Left lung (tissue), 10 donors: ENCODE measurements around the gene ADAMTS16. TPM values are rescaled to one million over a fixed set of nuclear protein-coding genes. Genes with fewer than 3 reads are reported as not detected.

Experiments used
- ATAC-seq: fragments of 200-7000 bp; cut with Tn5 transposase; one replicate; pipeline ENCODE4 v1.9.1; 2020; ENCODE audit warnings: moderate library complexity
- DNase-seq, 4 donors: peaks; one replicate each; pipeline ENCODE4 v3.0.0-alpha.2; 2013 to 2020
- H3K27ac ChIP-seq, 2 donors: fragments of 200-600 bp; sonication (generic) in 1 of 2; one replicate each; pipeline versions ENCODE4 v1.5.0 to v1.8.0; 2020 to 2021
- H3K27me3 ChIP-seq, 2 donors: fragments of 200-600 bp; sonication (generic) in 1 of 2; one replicate each; pipeline versions ENCODE4 v1.5.0 to v1.8.0; 2020 to 2021
- H3K36me3 ChIP-seq, 2 donors: fragments of 200-600 bp; sonication (generic) in 1 of 2; one replicate each; pipeline versions ENCODE4 v1.5.0 to v1.8.0; 2020 to 2021
- H3K4me1 ChIP-seq, 2 donors: fragments of 200-600 bp; one replicate each; pipeline ENCODE4 v1.8.0; 2021
- H3K4me3 ChIP-seq, 2 donors: fragments of 200-600 bp; sonication (generic) in 1 of 2; one replicate each; pipeline versions ENCODE4 v1.5.0 to v1.8.0; 2020 to 2021; ENCODE audit warnings: mild to moderate bottlenecking in 1 of 2
- H3K9me3 ChIP-seq, 2 donors: fragments of 200-600 bp; sonication (generic) in 1 of 2; one replicate each; pipeline versions ENCODE4 v1.5.0 to v1.8.0; 2020 to 2021
- intact Hi-C, 2 donors: fragments of 100-400 bp; cut with DNase I; formaldehyde crosslinking; loops; one replicate each; pipeline versions ENCODE4 v1.11.2 to v1.14.2; 2022
- polyA plus RNA-seq, 6 donors: library from polyadenylated mRNA; unstranded; fragments of 120-200 nt; gene quantifications; one replicate each; pipeline ENCODE4 v1.2.1, GENCODE V29; 2013; ENCODE audit not compliant: insufficient read length in 6 of 6
- total RNA-seq, 2 donors: library from RNA; stranded (reverse); fragmentation: NEBNext Ultra II Directional; extraction: Animal tissue kit (Norgen Biotek cat#: 25700); gene quantifications; one replicate each; pipeline ENCODE4 v1.2.1, GENCODE V29; 2021
- TF ChIP-seq, protein P1 (sequence below), 2 donors: fragments of 200-600 bp; sonication (generic) in 1 of 2; IDR thresholded peaks; one replicate each; pipeline versions ENCODE4 v1.5.0 to v1.8.0; 2021; ENCODE audit warnings: antibody characterized with exemption in 2 of 2
- donor health status: DM: no; HTN: yes; CAD: no.
- donor health status: DM: no; HTN: no; CAD: no.

The ADAMTS16 gene
- total and polyA plus RNA-seq, 8 donors: 0.29 to 28.7 (median 1.1) TPM

DNA sequence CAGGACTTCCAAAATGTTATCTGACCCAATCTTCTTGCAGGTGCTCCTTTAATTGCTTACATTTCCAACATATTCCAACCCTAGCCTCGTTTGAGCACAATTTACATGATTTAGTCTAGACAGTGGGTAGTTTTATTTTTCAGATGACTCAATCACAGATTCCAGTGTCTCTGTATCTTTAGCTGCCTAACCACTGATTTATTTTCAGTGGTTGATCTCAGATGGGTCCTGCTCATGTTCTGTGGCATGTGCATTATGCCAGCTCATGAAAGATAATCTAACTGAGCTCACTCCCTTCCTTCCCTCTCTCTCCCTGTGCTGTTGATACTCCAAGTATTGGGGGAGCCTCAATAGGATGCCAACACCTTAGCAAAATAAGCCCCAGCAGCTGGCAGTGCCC is 176.2 kb downstream of the ADAMTS16 start:
- intact Hi-C loops: no loop called here
- Histone ChIP-seq H3K27me3 (no peaks in the 10 kb centered on the region), H3K4me3 (no peak overlapping the region), H3K4me1 (no peaks in the 10 kb centered on the region), H3K36me3 (no peaks in the 10 kb centered on the region), H3K9me3 (peaks cover 0 to 3% of the 10 kb centered on the region in 2 donors), H3K27ac (peak overlapping the region in 1 of 2 donors; percentile 7)
- TF ChIP-seq, protein P1, sequence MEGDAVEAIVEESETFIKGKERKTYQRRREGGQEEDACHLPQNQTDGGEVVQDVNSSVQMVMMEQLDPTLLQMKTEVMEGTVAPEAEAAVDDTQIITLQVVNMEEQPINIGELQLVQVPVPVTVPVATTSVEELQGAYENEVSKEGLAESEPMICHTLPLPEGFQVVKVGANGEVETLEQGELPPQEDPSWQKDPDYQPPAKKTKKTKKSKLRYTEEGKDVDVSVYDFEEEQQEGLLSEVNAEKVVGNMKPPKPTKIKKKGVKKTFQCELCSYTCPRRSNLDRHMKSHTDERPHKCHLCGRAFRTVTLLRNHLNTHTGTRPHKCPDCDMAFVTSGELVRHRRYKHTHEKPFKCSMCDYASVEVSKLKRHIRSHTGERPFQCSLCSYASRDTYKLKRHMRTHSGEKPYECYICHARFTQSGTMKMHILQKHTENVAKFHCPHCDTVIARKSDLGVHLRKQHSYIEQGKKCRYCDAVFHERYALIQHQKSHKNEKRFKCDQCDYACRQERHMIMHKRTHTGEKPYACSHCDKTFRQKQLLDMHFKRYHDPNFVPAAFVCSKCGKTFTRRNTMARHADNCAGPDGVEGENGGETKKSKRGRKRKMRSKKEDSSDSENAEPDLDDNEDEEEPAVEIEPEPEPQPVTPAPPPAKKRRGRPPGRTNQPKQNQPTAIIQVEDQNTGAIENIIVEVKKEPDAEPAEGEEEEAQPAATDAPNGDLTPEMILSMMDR (IDR thresholded peaks at IDR 0.05): no peak
- no peak for DNase-seq
- peak; percentile 26 for ATAC-seq

- ATAC-seq: no peak
- H3K27ac ChIP-seq: no peak overlapping the region
- TF ChIP-seq, protein P1 (IDR thresholded peaks at IDR 0.05): no peak
- H3K4me3 ChIP-seq: no peak overlapping the region
- no peaks in the 10 kb centered on the region for H3K36me3 ChIP-seq
- H3K27me3 ChIP-seq: no peaks in the 10 kb centered on the region
- peaks cover 0 to 3% of the 10 kb centered on the region in 2 donors for H3K9me3 ChIP-seq
- intact Hi-C loops: no loop called here
- no peaks in the 10 kb centered on the region for H3K4me1 ChIP-seq
- no peak for DNase-seq
Observed at GRCh38 chr5:5317976-5318375, 177.8 kb downstream of the ADAMTS16 start.

DNA sequence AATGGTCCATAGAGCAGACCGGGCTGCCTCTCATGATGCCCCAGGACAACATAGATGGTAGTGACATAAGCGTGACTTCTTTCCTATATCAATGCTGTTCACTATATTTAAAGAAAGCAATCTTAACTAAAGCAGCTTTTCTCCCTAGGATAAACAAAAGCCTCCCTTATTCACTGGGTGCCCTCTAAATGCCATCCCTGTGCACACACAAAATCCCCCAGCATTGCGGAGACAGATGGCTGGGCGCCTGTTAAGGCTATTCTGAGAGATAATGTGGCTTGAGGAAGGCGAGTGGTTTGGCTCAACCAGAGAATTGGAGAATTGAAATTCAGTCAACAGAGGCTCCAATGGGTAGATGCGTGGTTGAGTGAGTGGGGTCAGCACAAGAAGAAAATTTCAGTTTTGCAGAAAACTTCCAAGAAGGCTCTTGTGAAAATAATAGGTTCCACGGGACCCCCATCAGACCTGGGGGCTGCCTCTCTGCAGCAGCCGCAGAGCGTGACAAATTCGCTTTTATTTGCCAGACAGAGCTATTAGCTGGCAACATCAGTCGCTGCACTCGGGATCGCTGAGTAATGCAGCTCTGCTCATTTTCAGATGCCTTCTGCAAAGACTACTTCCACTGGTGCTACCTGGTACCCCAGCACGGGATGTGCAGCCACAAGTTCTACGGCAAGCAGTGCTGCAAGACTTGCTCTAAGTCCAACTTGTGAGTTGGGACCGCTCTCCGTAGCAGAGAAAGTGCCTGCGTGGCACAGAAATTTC is 178.5 kb downstream of the ADAMTS16 start:
- DNase-seq (no peak), ATAC-seq (no peak)
- Histone ChIP-seq H3K9me3 (peaks cover 0 to 3% of the 10 kb centered on the region in 2 donors), H3K4me1 (no peaks in the 10 kb centered on the region), H3K27me3 (no peaks in the 10 kb centered on the region), H3K27ac (no peak overlapping the region), H3K36me3 (no peaks in the 10 kb centered on the region), H3K4me3 (no peak overlapping the region)
- TF ChIP-seq, protein P1 (IDR thresholded peaks at IDR 0.05): no peak
- intact Hi-C loops: no loop called here

GRCh38 chr5:5320062-5320805 is 180.1 kb downstream of the ADAMTS16 start:
- no peaks in the 10 kb centered on the region for H3K4me1 ChIP-seq
- no peaks in the 10 kb centered on the region for H3K36me3 ChIP-seq
- H3K27ac ChIP-seq: no peak overlapping the region
- TF ChIP-seq, protein P1 (IDR thresholded peaks at IDR 0.05): no peak
- no peaks in the 10 kb centered on the region for H3K27me3 ChIP-seq
- H3K9me3 ChIP-seq: peaks cover 0 to 3% of the 10 kb centered on the region in 2 donors
- ATAC-seq: no peak
- no peak overlapping the region for H3K4me3 ChIP-seq
- DNase-seq: no peak
- intact Hi-C loops: no loop called here

- peaks cover 0 to 7% of the 10 kb centered on the region in 2 donors for H3K9me3 ChIP-seq
- H3K4me3 ChIP-seq: no peak overlapping the region
- ATAC-seq: no peak
- H3K27me3 ChIP-seq: no peaks in the 10 kb centered on the region
- H3K36me3 ChIP-seq: no peaks in the 10 kb centered on the region
- H3K27ac ChIP-seq: no peak overlapping the region
- TF ChIP-seq, protein P1 (IDR thresholded peaks at IDR 0.05): no peak
- intact Hi-C loops: no loop called here
- DNase-seq: no peak
- no peaks in the 10 kb centered on the region for H3K4me1 ChIP-seq
Observed at GRCh38 chr5:5321137-5321536, 181.0 kb downstream of the ADAMTS16 start.
